GM18868 (cell line): Measurements from ENCODE around the gene NUP88.

ENCODE experiments used
- ATAC-seq: cut with Tn5 transposase; IDR thresholded peaks from one replicate; pipeline ENCODE4 v1.9.1; 2021; ENCODE audit warnings: mild to moderate bottlenecking, moderate library complexity; ENCODE audit not compliant: unreplicated experiment

NUP88 gene

GRCh38 chr17:5361426-5361825, 58.0 kb downstream of the NUP88 start:
- no peak for ATAC-seq

GRCh38 chr17:5355421-5356129, 63.9 kb downstream of the NUP88 start:
- no peak for ATAC-seq

- no peak for ATAC-seq
Measured at GRCh38 chr17:5354886-5355415, 64.5 kb downstream of the NUP88 start.

- no peak for ATAC-seq
Measured at GRCh38 chr17:5354310-5354709, 65.2 kb downstream of the NUP88 start.

GRCh38 chr17:5352681-5353289, 66.7 kb downstream of the NUP88 start:
- ATAC-seq, result no peak

- no peak for ATAC-seq
Measured at GRCh38 chr17:5344914-5345313, 74.5 kb downstream of the NUP88 start.
